SW480 (cell line): ENCODE measurements around the gene KRT79.

Experiments used
- DNase-seq: peaks from one replicate; pipeline ENCODE4 v3.0.0-alpha.2; 2016; ENCODE audit warnings: low spot score

The KRT79 gene

DNA sequence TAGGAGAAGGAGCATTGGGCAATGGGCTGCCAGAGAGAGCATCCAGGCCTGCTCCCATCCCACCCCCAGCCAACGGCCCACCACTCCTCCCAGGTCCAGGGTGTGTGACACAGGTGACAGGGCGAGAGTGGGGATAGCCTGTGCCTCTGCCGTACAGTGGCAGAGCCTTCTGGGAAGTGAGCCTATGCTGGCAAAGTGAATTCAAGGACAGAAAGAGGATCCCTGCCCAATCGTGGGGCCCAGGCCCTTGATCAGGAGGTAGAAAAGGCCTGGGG lies 553 bp upstream of the KRT79 start:
- DNase-seq, result no peak

GRCh38 chr12:52832985-52833905 lies 866 bp downstream of the KRT79 start:
- DNase-seq, result no peak

DNA sequence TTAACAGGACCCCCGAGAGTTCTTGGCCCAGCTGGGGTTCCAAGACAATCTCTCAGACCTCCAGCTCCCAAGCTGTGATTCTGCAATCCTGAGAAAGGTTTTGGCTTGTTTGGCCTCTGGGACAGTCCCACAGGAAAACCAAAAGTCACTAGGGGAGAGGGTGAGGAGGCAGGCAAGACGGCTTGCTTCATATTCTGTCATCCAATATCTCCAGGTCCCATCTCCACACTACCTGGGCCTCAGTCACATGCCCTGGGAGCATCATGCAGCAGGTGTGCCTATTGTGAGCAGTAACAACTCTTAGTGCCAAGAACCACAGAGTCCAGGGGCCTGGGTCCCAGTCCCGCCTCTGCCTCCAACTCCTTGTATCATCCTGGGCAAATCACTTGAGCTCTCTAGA lies 1.7 kb downstream of the KRT79 start:
- DNase-seq, result no peak

GRCh38 chr12:52831251-52831650 lies 2.9 kb downstream of the KRT79 start:
- DNase-seq, result no peak

GRCh38 chr12:52829986-52830770 lies 3.9 kb downstream of the KRT79 start:
- no peak for DNase-seq

- no peak for DNase-seq
Observed at GRCh38 chr12:52828591-52829021, 5.5 kb downstream of the KRT79 start.

GRCh38 chr12:52828156-52828555 lies 6.0 kb downstream of the KRT79 start:
- DNase-seq, result no peak

GRCh38 chr12:52827499-52828090 lies 6.5 kb downstream of the KRT79 start:
- no peak for DNase-seq

DNA sequence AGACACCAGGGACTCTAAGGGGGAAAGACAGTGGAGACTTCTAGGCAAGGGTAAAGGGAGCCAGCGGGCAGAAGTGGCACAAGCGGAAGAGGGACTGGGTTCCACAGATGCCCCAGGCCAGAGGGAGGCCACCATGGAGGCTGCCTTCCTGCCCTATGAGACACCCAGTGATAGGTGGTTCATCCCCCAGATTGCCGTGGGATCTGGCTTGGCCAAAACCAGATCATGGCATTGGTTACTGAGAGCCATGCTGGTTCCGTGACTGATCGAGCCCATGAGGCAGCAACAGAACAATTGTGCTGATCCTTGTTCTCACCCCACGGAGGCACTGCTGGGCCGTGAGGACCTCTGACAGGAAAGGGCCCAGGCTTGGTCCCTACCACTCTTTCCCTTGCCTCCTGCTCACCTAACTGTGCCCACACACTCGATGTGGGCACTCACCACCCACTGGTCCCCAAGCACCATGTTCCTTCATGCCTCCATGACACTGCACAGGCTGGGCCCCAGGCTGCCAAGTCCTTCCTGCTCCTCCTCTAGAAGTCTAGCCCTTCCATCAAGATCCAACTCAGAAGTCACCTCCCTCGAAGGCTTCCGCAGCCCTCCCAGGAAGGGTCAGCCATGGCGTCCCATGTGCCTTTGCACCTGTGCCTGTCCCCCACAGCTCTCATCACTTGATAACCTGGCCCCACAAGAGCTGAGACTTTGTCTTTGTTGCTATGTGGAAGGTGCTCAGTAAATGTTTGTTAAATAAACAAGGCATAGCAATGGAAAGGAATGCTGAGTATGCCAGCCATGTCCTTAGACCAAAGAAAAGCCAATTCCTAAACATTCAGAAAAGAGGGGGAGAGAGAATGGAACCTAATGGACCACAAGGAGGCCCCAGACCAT lies 7.3 kb downstream of the KRT79 start:
- no peak for DNase-seq

DNA sequence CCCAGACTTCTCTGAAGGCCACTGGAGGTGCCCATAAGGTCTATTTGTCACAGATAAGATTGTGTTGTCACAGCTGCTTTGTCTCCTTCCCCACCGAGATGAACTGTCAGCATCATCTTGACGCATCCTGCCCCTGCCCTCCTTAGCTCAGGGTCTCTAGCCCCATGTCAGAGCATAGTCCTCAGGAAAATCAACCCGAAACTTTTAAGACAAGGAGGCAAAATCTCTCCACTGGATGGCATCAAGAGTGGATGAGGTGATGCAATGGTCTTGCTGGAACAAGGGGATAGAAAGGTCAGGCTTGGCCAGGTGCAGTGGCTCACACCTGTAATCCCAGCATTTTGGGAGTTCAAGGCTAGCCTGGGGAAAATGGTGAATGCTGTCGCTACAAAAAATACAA lies 8.2 kb downstream of the KRT79 start:
- no peak for DNase-seq

GRCh38 chr12:52824741-52825410 lies 9.2 kb downstream of the KRT79 start:
- DNase-seq, result no peak

- DNase-seq, result no peak
Observed at GRCh38 chr12:52823761-52824450, 10.2 kb downstream of the KRT79 start.

- no peak for DNase-seq
Observed at GRCh38 chr12:52822771-52823510, 11.2 kb downstream of the KRT79 start.

GRCh38 chr12:52821826-52822660 lies 12.1 kb downstream of the KRT79 start:
- peak; percentile 52 for DNase-seq

- no peak for DNase-seq
Observed at GRCh38 chr12:52821071-52821730, 12.9 kb downstream of the KRT79 start.

DNA sequence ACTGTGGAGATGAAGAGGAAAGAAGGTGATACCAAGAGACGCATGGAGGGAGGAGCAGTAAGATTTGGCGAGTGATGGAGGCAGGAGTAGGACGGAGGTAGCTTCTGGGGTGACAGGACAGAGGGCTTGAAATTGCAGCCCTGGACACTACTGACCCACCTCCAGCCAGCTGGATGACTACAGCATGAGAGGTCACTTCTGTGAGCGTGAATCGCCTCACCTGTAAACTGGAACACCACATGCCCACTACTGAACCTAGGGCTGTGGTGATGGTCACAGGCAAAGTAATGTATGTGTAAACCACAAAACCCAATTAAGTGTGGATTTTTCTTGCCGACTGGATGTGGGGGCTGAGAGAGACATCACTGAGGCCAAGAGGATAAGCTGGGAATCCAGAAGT lies 13.6 kb downstream of the KRT79 start:
- DNase-seq, result no peak

- DNase-seq, result no peak
Observed at GRCh38 chr12:52819731-52820510, 14.2 kb downstream of the KRT79 start.
